Astrocyte of the spinal cord (primary cell): ENCODE results near the gene BCAS2.

ENCODE experiments used
- DNase-seq: peaks from one replicate; pipeline ENCODE4 v3.0.0; 2011; ENCODE audit warnings: low read depth, low spot score
- H3K4me3 ChIP-seq: 2 replicates; pipeline ENCODE4 v1.5.1; 2011; ENCODE audit warnings: low read depth, mild to moderate bottlenecking, low read length, moderate library complexity
- in situ Hi-C: cut with HindIII; loops from 2 replicates; pipeline ENCODE4 v1.10.0; 2017; ENCODE audit warnings: low sequenced_read_pairs
- TF ChIP-seq, protein P1 (sequence below): IDR thresholded peaks from 2 replicates; pipeline ENCODE4 v1.5.1; 2012; ENCODE audit warnings: low read depth, mild to moderate bottlenecking, low read length, inconsistent platforms

The BCAS2 gene

DNA sequence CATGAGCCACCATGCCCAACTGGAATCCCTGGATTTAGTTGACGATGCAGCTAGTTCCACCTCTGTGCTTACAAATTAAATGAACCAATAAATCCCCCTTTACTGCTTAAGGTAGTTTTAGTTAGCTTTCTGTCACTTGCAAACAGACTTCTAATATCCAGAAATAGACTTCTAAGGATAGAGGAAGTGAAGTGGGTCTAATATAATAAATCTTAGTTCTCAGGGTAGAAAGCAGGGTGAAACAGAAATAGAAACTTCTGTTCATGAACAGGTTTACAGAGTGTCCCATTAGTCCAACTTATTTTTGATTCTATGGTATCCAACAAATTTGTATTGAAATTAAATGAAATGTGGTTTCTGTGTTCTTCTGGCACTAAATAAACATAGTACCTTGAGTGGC lies 20.1 kb downstream of the BCAS2 start:
- no peak for DNase-seq
- TF ChIP-seq, protein P1, sequence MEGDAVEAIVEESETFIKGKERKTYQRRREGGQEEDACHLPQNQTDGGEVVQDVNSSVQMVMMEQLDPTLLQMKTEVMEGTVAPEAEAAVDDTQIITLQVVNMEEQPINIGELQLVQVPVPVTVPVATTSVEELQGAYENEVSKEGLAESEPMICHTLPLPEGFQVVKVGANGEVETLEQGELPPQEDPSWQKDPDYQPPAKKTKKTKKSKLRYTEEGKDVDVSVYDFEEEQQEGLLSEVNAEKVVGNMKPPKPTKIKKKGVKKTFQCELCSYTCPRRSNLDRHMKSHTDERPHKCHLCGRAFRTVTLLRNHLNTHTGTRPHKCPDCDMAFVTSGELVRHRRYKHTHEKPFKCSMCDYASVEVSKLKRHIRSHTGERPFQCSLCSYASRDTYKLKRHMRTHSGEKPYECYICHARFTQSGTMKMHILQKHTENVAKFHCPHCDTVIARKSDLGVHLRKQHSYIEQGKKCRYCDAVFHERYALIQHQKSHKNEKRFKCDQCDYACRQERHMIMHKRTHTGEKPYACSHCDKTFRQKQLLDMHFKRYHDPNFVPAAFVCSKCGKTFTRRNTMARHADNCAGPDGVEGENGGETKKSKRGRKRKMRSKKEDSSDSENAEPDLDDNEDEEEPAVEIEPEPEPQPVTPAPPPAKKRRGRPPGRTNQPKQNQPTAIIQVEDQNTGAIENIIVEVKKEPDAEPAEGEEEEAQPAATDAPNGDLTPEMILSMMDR: no peak
- H3K4me3 ChIP-seq: no peak overlapping the region
- in situ Hi-C loops: no loop called here

GRCh38 chr1:114559356-114559755 lies 22.1 kb downstream of the BCAS2 start:
- TF ChIP-seq, protein P1: no peak
- in situ Hi-C loops: no loop called here
- no peak overlapping the region for H3K4me3 ChIP-seq
- no peak for DNase-seq

GRCh38 chr1:114558544-114558943 lies 22.9 kb downstream of the BCAS2 start:
- H3K4me3 ChIP-seq: no peak overlapping the region
- TF ChIP-seq, protein P1: no peak
- no peak for DNase-seq
- in situ Hi-C loops: no loop called here

DNA sequence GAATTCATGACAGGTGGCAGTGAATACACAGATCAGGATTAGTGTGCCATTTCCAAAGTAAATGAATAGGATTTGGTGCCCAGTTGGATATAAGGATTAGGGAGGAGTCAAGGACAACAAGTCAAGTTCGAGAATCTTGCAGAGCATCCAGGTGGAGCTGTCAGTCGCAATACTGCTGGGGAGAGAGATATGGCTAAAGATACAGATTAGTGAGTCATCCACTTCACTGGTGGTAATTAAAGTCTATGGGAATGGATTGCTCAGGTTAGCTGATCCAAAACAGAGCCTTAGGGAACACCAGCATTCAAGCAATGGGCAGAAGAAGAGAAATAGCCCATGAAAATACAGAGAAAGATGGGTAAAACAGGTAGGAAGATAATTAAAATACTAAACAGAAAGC lies 26.8 kb downstream of the BCAS2 start:
- H3K4me3 ChIP-seq: no peak overlapping the region
- no peak for DNase-seq
- in situ Hi-C loops: no loop called here
- TF ChIP-seq, protein P1: no peak

DNA sequence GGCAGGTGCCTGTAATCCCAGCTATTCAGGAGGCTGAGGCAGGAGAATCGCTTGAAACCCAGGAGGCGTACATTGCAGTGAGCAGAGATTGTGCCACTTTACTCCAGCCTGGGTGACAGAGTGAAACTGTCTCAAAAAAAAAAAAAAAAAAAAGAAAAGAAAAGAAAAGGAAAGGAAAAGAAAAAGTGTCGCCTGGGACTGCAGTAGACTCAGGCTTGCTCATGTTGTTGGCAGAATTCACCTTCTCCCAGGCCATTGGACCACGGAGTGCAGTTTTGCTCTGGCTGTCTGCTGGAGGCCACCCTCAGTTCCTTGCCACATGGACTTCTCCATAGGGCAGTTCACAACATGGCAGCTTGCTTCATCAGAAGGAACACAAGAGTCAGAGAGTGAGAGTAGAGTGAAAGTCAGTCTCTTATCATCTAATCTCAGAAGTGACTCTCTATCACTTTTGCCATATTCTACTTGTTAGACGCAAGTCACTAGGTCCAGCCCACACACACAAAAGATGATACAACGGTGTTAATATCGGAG lies 29.2 kb downstream of the BCAS2 start:
- no peak overlapping the region for H3K4me3 ChIP-seq
- TF ChIP-seq, protein P1: no peak
- in situ Hi-C loops: no loop called here
- DNase-seq: no peak

DNA sequence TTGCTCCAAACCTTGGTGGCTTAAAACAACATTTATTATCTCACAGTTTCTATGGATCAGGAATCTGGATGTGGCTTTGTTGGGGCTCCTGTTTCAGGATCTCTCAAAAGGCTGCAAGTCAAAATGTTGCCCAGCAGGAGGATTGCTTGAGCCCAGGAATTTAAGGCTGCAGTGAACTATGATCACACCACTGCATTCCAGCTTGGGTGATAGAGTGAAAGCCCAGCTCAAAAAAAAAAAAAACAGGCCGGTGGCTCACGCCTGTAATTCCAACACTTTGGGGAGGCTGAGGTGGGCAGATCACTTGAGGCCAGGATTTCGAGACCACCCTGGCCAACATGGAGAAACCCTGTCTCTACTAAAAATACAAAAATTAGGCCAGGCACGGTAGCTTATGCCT lies 30.0 kb downstream of the BCAS2 start:
- TF ChIP-seq, protein P1: no peak
- no peak for DNase-seq
- H3K4me3 ChIP-seq: no peak overlapping the region
- in situ Hi-C loops: no loop called here

DNA sequence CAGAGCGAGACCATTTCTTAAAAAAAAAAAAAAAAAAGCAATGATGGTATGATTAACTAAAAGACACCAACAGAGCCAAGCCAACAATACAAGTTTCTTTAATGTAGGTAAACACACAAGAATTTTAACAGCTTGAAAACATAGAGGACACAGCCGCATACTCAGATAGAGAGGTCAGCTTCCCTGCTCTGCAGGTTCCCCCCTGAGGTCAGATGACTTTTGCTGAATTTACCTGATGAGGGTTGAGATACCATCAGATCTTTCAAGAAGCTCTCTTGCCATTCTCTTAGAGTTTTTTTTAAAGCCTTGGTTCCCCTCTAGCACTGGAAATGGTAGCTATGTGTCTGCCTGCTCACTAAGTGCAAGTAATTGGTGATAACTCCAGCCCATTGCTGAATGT lies 31.1 kb downstream of the BCAS2 start:
- H3K4me3 ChIP-seq: no peak overlapping the region
- no peak for DNase-seq
- TF ChIP-seq, protein P1: no peak
- in situ Hi-C loops: no loop called here
